ENCODE results near the gene TMEM233. TPM values are rescaled to one million over a fixed set of nuclear protein-coding genes. Genes with fewer than 3 reads are reported as not detected.

The TMEM233 gene
- total and polyA plus RNA-seq, 2 experiments from 2014 or later = 0.24 to 0.71 TPM

GRCh38 chr12:119683413-119683812 is 89.8 kb downstream of the TMEM233 start (continued):
- TF ChIP-seq EZH2 (IDR thresholded peaks at IDR 0.05; ENCODE audit: low read depth, unreplicated experiment) (no peak), CREB1 (CRISPR knock-in tag; IDR thresholded peaks at IDR 0.05; ENCODE audit: low read depth) (no peak)
- TF ChIP-seq, protein P1, sequence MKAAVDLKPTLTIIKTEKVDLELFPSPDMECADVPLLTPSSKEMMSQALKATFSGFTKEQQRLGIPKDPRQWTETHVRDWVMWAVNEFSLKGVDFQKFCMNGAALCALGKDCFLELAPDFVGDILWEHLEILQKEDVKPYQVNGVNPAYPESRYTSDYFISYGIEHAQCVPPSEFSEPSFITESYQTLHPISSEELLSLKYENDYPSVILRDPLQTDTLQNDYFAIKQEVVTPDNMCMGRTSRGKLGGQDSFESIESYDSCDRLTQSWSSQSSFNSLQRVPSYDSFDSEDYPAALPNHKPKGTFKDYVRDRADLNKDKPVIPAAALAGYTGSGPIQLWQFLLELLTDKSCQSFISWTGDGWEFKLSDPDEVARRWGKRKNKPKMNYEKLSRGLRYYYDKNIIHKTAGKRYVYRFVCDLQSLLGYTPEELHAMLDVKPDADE (IDR thresholded peaks at IDR 0.05) = no peak

DNA sequence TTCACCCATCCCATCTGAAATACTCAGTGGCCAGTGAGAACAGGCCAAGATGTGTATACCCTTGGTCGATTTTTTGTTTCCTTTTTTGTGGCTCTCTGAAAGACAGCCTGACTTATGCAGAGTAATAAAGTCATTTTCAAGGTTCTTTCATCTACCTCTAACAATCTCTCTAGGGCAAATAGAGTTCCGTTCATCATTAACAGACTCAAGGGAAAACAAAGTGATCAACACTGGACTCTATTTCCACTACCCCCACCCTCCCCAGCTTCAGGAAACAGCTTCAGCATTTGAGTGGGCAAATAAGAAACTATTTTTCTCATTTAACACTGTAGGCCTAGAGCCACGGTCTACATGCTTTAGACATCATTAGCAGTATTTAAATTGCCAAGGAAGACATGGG is 90.2 kb downstream of the TMEM233 start:
- no peaks in the 10 kb centered on the region for H3K9me3 Mint-ChIP-seq
- H3K4me3 Mint-ChIP-seq = no peak overlapping the region
- DNase-seq (ENCODE audit: low spot score) = no peak
- no peak overlapping the region for H3K4me3 ChIP-seq
- H2AFZ ChIP-seq = no peak overlapping the region
- H3K36me3 ChIP-seq (ENCODE audit: insufficient read depth) = peaks cover 12% of the 10 kb centered on the region
- TF ChIP-seq EZH2phosphoT487 (IDR thresholded peaks at IDR 0.05; ENCODE audit: unreplicated experiment) (no peak), ZNF114 (CRISPR knock-in tag; IDR thresholded peaks at IDR 0.05) (no peak), JUNB (IDR thresholded peaks at IDR 0.05; ENCODE audit: unreplicated experiment) (no peak), NANOG (IDR thresholded peaks at IDR 0.05; ENCODE audit: borderline replicate concordance) (no peak), CREB1 (CRISPR knock-in tag; IDR thresholded peaks at IDR 0.05; ENCODE audit: low read depth) (no peak), EZH2 (IDR thresholded peaks at IDR 0.05; ENCODE audit: low read depth, unreplicated experiment) (no peak), CTCF (conservative IDR thresholded peaks at IDR 0.05; ENCODE audit: low read depth in 2 of 2) (no peak), ZNF331 (CRISPR knock-in tag; IDR thresholded peaks at IDR 0.05; ENCODE audit: low read depth) (no peak), POLR2AphosphoS5 (IDR thresholded peaks at IDR 0.05; ENCODE audit: low read depth) (no peak), STAT1 (IDR thresholded peaks at IDR 0.05; ENCODE audit: unreplicated experiment) (no peak)
- TF ChIP-seq, protein P2, sequence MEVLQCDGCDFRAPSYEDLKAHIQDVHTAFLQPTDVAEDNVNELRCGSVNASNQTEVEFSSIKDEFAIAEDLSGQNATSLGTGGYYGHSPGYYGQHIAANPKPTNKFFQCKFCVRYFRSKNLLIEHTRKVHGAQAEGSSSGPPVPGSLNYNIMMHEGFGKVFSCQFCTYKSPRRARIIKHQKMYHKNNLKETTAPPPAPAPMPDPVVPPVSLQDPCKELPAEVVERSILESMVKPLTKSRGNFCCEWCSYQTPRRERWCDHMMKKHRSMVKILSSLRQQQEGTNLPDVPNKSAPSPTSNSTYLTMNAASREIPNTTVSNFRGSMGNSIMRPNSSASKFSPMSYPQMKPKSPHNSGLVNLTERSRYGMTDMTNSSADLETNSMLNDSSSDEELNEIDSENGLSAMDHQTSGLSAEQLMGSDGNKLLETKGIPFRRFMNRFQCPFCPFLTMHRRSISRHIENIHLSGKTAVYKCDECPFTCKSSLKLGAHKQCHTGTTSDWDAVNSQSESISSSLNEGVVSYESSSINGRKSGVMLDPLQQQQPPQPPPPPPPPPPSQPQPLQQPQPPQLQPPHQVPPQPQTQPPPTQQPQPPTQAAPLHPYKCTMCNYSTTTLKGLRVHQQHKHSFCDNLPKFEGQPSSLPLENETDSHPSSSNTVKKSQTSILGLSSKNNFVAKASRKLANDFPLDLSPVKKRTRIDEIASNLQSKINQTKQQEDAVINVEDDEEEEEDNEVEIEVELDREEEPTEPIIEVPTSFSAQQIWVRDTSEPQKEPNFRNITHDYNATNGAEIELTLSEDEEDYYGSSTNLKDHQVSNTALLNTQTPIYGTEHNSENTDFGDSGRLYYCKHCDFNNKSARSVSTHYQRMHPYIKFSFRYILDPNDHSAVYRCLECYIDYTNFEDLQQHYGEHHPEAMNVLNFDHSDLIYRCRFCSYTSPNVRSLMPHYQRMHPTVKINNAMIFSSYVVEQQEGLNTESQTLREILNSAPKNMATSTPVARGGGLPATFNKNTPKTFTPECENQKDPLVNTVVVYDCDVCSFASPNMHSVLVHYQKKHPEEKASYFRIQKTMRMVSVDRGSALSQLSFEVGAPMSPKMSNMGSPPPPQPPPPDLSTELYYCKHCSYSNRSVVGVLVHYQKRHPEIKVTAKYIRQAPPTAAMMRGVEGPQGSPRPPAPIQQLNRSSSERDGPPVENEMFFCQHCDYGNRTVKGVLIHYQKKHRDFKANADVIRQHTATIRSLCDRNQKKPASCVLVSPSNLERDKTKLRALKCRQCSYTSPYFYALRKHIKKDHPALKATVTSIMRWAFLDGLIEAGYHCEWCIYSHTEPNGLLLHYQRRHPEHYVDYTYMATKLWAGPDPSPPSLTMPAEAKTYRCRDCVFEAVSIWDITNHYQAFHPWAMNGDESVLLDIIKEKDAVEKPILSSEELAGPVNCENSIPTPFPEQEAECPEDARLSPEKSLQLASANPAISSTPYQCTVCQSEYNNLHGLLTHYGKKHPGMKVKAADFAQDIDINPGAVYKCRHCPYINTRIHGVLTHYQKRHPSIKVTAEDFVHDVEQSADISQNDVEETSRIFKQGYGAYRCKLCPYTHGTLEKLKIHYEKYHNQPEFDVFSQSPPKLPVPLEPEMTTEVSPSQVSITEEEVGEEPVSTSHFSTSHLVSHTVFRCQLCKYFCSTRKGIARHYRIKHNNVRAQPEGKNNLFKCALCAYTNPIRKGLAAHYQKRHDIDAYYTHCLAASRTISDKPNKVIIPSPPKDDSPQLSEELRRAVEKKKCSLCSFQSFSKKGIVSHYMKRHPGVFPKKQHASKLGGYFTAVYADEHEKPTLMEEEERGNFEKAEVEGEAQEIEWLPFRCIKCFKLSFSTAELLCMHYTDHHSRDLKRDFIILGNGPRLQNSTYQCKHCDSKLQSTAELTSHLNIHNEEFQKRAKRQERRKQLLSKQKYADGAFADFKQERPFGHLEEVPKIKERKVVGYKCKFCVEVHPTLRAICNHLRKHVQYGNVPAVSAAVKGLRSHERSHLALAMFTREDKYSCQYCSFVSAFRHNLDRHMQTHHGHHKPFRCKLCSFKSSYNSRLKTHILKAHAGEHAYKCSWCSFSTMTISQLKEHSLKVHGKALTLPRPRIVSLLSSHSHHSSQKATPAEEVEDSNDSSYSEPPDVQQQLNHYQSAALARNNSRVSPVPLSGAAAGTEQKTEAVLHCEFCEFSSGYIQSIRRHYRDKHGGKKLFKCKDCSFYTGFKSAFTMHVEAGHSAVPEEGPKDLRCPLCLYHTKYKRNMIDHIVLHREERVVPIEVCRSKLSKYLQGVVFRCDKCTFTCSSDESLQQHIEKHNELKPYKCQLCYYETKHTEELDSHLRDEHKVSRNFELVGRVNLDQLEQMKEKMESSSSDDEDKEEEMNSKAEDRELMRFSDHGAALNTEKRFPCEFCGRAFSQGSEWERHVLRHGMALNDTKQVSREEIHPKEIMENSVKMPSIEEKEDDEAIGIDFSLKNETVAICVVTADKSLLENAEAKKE (CRISPR knock-in tag; IDR thresholded peaks at IDR 0.05) = no peak
- TF ChIP-seq, protein P3, sequence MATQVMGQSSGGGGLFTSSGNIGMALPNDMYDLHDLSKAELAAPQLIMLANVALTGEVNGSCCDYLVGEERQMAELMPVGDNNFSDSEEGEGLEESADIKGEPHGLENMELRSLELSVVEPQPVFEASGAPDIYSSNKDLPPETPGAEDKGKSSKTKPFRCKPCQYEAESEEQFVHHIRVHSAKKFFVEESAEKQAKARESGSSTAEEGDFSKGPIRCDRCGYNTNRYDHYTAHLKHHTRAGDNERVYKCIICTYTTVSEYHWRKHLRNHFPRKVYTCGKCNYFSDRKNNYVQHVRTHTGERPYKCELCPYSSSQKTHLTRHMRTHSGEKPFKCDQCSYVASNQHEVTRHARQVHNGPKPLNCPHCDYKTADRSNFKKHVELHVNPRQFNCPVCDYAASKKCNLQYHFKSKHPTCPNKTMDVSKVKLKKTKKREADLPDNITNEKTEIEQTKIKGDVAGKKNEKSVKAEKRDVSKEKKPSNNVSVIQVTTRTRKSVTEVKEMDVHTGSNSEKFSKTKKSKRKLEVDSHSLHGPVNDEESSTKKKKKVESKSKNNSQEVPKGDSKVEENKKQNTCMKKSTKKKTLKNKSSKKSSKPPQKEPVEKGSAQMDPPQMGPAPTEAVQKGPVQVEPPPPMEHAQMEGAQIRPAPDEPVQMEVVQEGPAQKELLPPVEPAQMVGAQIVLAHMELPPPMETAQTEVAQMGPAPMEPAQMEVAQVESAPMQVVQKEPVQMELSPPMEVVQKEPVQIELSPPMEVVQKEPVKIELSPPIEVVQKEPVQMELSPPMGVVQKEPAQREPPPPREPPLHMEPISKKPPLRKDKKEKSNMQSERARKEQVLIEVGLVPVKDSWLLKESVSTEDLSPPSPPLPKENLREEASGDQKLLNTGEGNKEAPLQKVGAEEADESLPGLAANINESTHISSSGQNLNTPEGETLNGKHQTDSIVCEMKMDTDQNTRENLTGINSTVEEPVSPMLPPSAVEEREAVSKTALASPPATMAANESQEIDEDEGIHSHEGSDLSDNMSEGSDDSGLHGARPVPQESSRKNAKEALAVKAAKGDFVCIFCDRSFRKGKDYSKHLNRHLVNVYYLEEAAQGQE (IDR thresholded peaks at IDR 0.05; ENCODE audit: unreplicated experiment) = no peak
- no peaks in the 10 kb centered on the region for H3K27me3 ChIP-seq (ENCODE audit: insufficient read depth)
- no peaks in the 10 kb centered on the region for H3K79me2 ChIP-seq (replicated peaks; ENCODE audit: insufficient read depth)
- no peak overlapping the region for H3K27ac Mint-ChIP-seq
- H3K4me1 Mint-ChIP-seq = peaks cover 13% of the 10 kb centered on the region
- H3K36me3 Mint-ChIP-seq (ENCODE audit: low read depth) = peaks cover 58% of the 10 kb centered on the region
- no peak overlapping the region for H3K4me2 ChIP-seq
- H4K20me1 ChIP-seq (replicated peaks; ENCODE audit: insufficient read depth) = no peaks in the 10 kb centered on the region; the same call in 1 of the 2 replicates
- 0 out of 2 replicates have a peak, but pooled peaks cover 4% of the 10 kb centered on the region for H3K9me2 ChIP-seq (ENCODE audit: insufficient read depth)
- 0 out of 2 replicates have a peak, but pooled peaks cover 3% of the 10 kb centered on the region for H3F3A ChIP-seq (replicated peaks; ENCODE audit: low read depth)
- H3K27me3 Mint-ChIP-seq (ENCODE audit: insufficient read depth, low read depth, poor library complexity) = no peaks in the 10 kb centered on the region
- H3K27ac ChIP-seq (ENCODE audit: low read depth) = no peak overlapping the region
- H3K4me1 ChIP-seq (ENCODE audit: insufficient read depth) = no peaks in the 10 kb centered on the region
- ATAC-seq = no peak

Data from GM23338 (cell line).